OCI-LY7 (cell line): ENCODE measurements around the gene TMED1. TPM values are rescaled to one million over a fixed set of nuclear protein-coding genes. Genes with fewer than 3 reads are reported as not detected.

Experiments
- BruUV-seq: library from RNA; stranded (reverse); fragments of 400-500 nt; replicated peaks from 2 replicates; lab custom pipeline; 2021; lab: Mats Ljungman, UMichigan
- CTCF ChIA-PET: fragments of 300-600 bp; sonication (Branson Sonifier 250); formaldehyde crosslinking; loops from one replicate; lab custom pipeline; 2022; ENCODE audit warnings: antibody characterized with exemption; ENCODE audit not compliant: unreplicated experiment; lab: Charles Lee
- POLR2A ChIA-PET: fragments of 300-600 bp; sonication (Branson Sonifier 250); formaldehyde crosslinking; loops from one replicate; lab custom pipeline; 2022; ENCODE audit warnings: antibody characterized with exemption; lab: Charles Lee
- DNase-seq: peaks from one replicate; pipeline ENCODE4 v3.0.0-alpha.2; 2015; ENCODE audit warnings: low spot score
- H2AFZ ChIP-seq: fragments of 200-600 bp; sonication (generic), shearing (Covaris generic); 2 replicates; pipeline ENCODE4 v1.6.1; 2014; ENCODE audit warnings: mild to moderate bottlenecking, antibody characterized with exemption, low read length, moderate library complexity
- H3K27ac ChIP-seq: fragments of 200-600 bp; sonication (generic); 2 replicates; pipeline ENCODE4 v1.5.1; 2014; ENCODE audit warnings: mixed run types, low read depth, mild to moderate bottlenecking, moderate library complexity, low read length, inconsistent platforms; ENCODE audit not compliant: poor library complexity, severe bottlenecking
- H3K36me3 ChIP-seq: fragments of 200-600 bp; sonication (generic); 2 replicates; pipeline ENCODE4 v1.6.1; 2014; ENCODE audit warnings: mild to moderate bottlenecking, antibody characterized with exemption, low read length, moderate library complexity, mixed read lengths; ENCODE audit not compliant: insufficient read depth
- H3K4me1 ChIP-seq: fragments of 200-600 bp; sonication (generic); 2 replicates; pipeline ENCODE4 v1.5.1; 2014; ENCODE audit warnings: mild to moderate bottlenecking, low read length; ENCODE audit not compliant: insufficient read depth, poor library complexity, severe bottlenecking
- H3K4me2 ChIP-seq: fragments of 200-600 bp; sonication (generic); 2 replicates; pipeline ENCODE4 v1.6.1; 2014; ENCODE audit warnings: mild to moderate bottlenecking, low read length
- H3K4me3 ChIP-seq: fragments of 200-600 bp; sonication (generic); 2 replicates; pipeline ENCODE4 v1.5.1; 2014; ENCODE audit warnings: mild to moderate bottlenecking, low read depth, low read length; ENCODE audit not compliant: poor library complexity, severe bottlenecking
- H3K79me2 ChIP-seq: fragments of 200-600 bp; sonication (generic); 2 replicates; pipeline ENCODE4 v1.6.1; 2016; ENCODE audit warnings: low read depth, mild to moderate bottlenecking, low read length, moderate library complexity, mixed read lengths; ENCODE audit not compliant: insufficient read depth
- H3K9me2 ChIP-seq: fragments of 200-600 bp; sonication (generic); 2 replicates; pipeline ENCODE4 v1.6.1; 2016; ENCODE audit warnings: mild to moderate bottlenecking, low read length, mixed read lengths; ENCODE audit not compliant: insufficient read depth
- H3K9me3 ChIP-seq: fragments of 200-600 bp; sonication (generic); 2 replicates; pipeline ENCODE4 v1.6.1; 2014; ENCODE audit warnings: mild to moderate bottlenecking, mixed run types, low read length, mixed read lengths
- H4K20me1 ChIP-seq: fragments of 200-600 bp; sonication (generic); 2 replicates; pipeline ENCODE4 v1.6.1; 2014; ENCODE audit warnings: mild to moderate bottlenecking, antibody characterized with exemption, low read length, moderate library complexity, mixed read lengths; ENCODE audit not compliant: insufficient read depth
- CTCF ChIP-seq: fragments of 200-600 bp; sonication (generic); conservative IDR thresholded peaks from 2 replicates; pipeline ENCODE4 v1.5.1; 2014; ENCODE audit warnings: mild to moderate bottlenecking, antibody characterized with exemption, low read length, moderate library complexity, mixed read lengths
- EZH2phosphoT487 ChIP-seq: fragments of 200-600 bp; sonication (generic); IDR thresholded peaks from 2 replicates; pipeline ENCODE4 v1.6.1; 2018; ENCODE audit warnings: low read depth, borderline replicate concordance, mild to moderate bottlenecking, mixed run types, antibody characterized with exemption, low read length, moderate library complexity, mixed read lengths
- intact Hi-C: fragments of 100-400 bp; cut with micrococcal nuclease; formaldehyde crosslinking; loops from one replicate; pipeline ENCODE4 v1.10.0; 2022; ENCODE audit not compliant: unreplicated experiment
- total RNA-seq, 2 experiments: library from RNA; depleted of rRNA in 1 of 2; stranded (reverse); fragments of >200 nt in 1 of 2; shearing (Covaris generic) in 1 of 2; gene quantifications; 2 replicates each; pipeline ENCODE4 v1.2.3, GENCODE V29; 2014 to 2022

TMED1 gene
- total RNA-seq, 2 experiments from 2014 or later = 13.2 to 22.5 TPM

- intact Hi-C loops = no loop called here
- DNase-seq = no peak
- TF ChIP-seq EZH2phosphoT487 = no peak
- TF ChIP-seq CTCF = no peak
- no peaks in the 10 kb centered on the region for H3K9me3 ChIP-seq
- no peak overlapping the region for H2AFZ ChIP-seq
- no peak overlapping the region for H3K4me3 ChIP-seq
- CTCF ChIA-PET = no interaction called here
- H3K4me2 ChIP-seq = no peak overlapping the region
- no TSS peak for BruUV-seq
- H3K36me3 ChIP-seq = no peaks in the 10 kb centered on the region
- no peaks in the 10 kb centered on the region for H3K9me2 ChIP-seq
- peaks cover 4% of the 10 kb centered on the region for H3K4me1 ChIP-seq
- POLR2A ChIA-PET = interaction anchor here (0.6 to 0.8 kb wide), 2 partner anchors 10 to 576 kb away, joined by 3 to 4 read pairs; partner anchors contain the start of gene ICAM1
- H4K20me1 ChIP-seq = no peaks in the 10 kb centered on the region
- H3K27ac ChIP-seq = no peak overlapping the region
- no peaks in the 10 kb centered on the region for H3K79me2 ChIP-seq
Measured at GRCh38 chr19:10846500-10847202, 10.6 kb upstream of the TMED1 start.

GRCh38 chr19:10842788-10843187 lies 6.8 kb upstream of the TMED1 start:
- no peak for TF ChIP-seq CTCF
- TF ChIP-seq EZH2phosphoT487 = no peak
- H3K9me3 ChIP-seq = no peaks in the 10 kb centered on the region; the same call in 1 of the 2 replicates
- H3K27ac ChIP-seq = no peak overlapping the region
- BruUV-seq = no TSS peak
- no peaks in the 10 kb centered on the region for H4K20me1 ChIP-seq
- H3K36me3 ChIP-seq = no peaks in the 10 kb centered on the region
- peaks cover 11% of the 10 kb centered on the region for H3K4me1 ChIP-seq
- H3K9me2 ChIP-seq = no peaks in the 10 kb centered on the region
- ChIA-PET POLR2A (no interaction called here), CTCF (interaction anchor here (0.6 kb wide), 1 partner anchor 414 kb away, joined by 3 read pairs; no protein-coding TSS in a partner anchor)
- no peak overlapping the region for H3K4me2 ChIP-seq
- intact Hi-C loops = no loop called here
- no peak for DNase-seq
- H3K4me3 ChIP-seq = no peak overlapping the region
- no peaks in the 10 kb centered on the region for H3K79me2 ChIP-seq
- H2AFZ ChIP-seq = no peak overlapping the region
